GM21528 (cell line): ENCODE data around the gene SAFB2.

Source experiments
- ATAC-seq: cut with Tn5 transposase; IDR thresholded peaks from one replicate; pipeline ENCODE4 v1.9.1; 2021; ENCODE audit warnings: mild to moderate bottlenecking, moderate library complexity; ENCODE audit not compliant: unreplicated experiment, low FRiP score

The SAFB2 gene

DNA sequence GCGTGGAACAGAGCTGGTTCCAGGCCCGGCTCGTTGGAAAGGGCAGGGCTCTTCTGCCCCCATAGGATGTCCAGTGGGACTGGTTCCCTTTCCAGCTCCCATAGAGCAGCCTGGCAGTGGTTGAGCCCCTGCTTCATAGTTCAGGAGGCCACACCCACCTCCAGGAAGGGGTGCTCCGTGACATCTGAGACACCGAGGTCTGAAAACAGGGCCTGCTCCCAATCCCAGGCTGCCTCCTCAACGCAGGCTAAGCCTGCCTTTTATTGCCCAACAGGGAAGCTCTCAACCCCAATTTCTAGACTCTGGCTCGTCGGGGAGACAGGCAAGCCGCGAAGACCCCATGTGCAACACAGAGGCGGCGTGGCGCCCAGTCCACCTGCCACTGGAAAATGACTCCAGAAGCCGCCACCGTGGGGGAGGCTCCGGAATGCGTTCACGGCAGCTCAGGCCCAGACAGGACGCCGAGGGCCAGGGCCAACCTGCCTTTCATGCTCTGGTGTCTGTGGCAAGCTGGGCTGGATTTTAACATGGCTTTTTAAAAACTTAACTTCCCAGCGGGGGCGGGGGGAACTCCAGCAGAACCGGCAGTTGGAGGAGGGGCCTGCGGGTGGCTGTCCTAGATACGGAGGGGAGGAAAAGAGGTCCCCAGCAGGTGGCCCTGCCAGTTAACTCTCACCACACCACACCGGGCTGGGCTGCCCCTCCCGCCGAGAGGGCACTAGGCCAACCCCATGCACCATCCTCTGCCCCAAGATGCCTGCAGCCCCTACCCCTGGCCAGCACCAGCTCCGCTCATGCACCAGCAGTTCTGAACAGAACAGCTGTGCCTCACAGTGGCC is 36.9 kb downstream of the SAFB2 start:
- ATAC-seq = no peak

DNA sequence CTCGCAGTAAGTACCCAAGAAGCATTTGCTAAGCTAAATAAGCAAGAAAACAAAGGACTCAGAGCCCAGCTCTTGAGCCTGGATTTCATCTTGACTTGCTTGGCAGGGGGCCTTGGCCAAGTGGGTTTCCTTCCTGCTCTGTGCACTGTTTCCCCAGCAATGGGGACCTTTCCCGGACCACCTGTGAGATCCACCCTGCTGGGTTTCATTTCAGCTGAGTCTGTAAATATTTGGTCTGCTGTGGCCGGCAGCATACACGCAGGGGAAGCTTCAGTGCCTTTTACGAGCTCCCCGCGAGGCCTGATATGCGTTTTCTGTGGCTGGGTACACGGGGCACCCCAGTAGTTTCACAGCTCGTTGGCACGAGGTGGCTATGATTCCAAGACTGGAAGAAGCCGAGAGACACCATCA is 42.4 kb downstream of the SAFB2 start:
- no peak for ATAC-seq

GRCh38 chr19:5579697-5580096 is 42.9 kb downstream of the SAFB2 start:
- no peak for ATAC-seq

DNA sequence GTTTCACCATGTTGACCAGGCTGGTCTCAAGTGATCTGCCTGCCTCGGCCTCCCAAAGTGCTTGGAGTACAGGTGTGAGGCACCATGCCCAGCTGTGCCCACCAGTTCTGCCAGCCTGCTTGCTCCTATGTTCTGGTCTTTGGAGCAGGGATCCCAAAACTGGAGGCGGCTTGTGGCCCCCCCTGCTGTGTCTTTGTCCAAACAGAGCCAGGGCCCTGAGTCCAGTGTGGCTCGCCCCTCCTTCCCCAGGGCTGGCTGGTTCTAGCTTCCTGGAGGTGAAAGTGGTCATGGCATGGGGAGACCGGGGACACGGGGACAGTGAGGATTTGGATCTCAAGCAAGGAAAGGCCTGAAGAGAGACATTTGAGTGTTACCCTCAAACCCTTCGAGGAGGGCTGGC is 43.3 kb downstream of the SAFB2 start:
- ATAC-seq = no peak

- ATAC-seq = no peak
These were observed 44.3 kb downstream of the SAFB2 start for GRCh38 chr19:5578097-5578846.

- no peak for ATAC-seq
These were observed 47.0 kb downstream of the SAFB2 start for GRCh38 chr19:5575590-5575989.

- ATAC-seq = no peak
These were observed 49.9 kb downstream of the SAFB2 start for GRCh38 chr19:5572556-5573286.

- no peak for ATAC-seq
These were observed 50.8 kb downstream of the SAFB2 start for GRCh38 chr19:5571777-5572176.

DNA sequence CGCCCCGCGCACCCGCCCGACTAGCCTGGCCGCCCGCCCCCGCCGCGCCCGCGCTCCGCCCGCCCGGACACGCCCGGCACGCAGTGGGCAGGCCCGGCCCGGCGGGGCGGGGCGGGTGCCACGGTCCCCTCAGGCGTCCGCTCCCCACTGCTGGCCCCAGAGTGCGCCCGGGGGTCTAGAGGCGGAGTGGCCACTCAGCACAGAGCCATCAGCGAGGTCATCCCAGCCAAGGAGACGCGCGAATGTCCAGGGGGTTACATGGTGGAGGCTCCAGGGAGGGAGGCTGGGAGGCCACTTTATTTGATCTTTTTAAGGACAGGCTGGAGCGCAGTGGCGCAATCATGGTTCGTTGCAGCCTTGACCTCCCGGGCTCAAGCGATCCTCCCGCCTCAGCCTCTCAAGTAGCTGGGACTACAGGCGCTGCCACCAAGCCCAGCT is 54.6 kb downstream of the SAFB2 start:
- ATAC-seq = no peak

DNA sequence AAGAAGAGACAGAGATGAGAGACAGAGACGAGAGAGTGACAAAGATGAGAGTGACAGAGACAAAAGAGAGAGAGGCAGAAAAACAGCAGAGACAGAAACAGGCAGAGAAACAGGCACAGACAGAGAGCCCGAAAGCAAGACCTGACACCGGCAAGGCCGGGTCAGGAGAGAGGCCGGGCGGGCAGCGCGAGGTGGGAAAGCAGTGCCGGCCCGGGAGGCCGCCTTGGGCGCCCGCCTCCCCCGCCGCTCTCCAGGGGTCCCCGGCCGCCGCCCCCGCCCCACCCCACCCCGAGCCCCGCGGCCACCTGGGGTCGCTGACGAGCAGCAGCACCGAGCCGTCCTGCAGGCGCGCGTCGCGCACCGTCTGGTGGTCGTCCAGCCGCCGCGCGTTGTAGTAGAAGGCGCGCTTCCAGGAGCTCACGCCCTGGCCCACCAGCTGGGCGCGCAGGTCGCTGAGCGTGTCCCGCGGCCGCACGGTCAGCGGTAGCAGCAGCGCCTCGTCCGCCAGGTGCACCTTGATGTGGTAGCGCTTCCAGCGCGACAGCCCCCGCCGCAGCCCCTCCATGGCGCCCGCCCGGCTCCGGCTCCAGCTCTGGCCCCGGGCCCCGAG is 55.1 kb downstream of the SAFB2 start, which contains the start of gene TINCR:
Gene TINCR (minus strand): TSS at position 594 of the 610 bp plus-strand sequence.
- ATAC-seq = no peak

- ATAC-seq = no peak
These were observed 57.6 kb downstream of the SAFB2 start for GRCh38 chr19:5564930-5565329.

DNA sequence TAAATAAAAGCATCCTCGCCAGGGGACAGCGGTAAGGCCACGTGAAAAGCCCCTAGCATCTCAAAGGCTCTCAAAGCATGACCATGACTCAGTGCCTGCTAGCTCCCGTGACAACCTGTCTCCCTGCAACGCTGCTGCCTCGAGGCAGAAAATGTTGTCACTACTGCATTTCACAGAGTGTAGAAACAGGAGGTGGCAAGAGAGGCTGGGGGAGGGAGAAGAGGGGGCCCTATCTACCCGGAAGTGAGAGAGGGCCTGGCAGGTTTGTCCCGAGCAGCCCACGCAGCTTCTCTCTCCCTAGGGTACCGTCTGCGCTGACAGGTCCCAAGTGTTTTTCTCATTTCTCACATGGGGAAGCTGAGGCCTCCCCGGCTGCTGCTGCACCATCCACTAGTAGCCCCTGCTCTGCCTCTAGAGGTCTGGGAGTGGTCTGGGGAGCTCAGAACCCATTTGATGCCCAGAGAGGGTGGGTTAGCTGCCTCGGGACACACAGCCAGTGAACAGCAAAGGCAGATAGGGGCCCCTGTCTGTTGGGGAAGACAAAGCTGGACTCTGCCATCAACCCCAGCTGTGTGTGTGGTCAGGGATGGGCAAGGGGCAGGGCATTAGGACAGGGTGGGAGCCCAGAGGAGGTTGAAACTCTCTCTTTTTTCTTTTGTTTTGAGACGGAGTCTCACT is 58.5 kb downstream of the SAFB2 start:
- no peak for ATAC-seq

GRCh38 chr19:5563008-5563431 is 59.6 kb downstream of the SAFB2 start:
- no peak for ATAC-seq

GRCh38 chr19:5562280-5562679 is 60.3 kb downstream of the SAFB2 start:
- ATAC-seq = no peak

DNA sequence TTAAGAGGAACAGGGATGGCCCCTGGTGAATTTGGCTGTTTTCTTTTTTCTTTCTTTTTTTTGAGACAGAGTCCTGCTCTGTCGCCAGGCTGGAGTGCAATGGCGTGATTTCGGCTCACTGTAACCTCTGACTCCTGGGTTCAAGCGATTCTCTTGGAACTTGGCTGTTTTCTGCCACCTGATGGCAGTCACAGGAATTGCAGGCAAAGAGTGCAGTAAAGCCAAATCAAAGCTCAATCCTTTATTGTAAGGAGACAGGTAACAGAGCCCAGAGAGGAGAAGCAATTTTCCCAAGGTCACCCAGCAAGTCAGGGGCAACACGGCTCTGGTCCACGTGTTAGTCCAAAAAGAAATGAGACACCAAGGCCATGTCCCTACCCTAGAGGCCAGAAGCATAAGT is 61.0 kb downstream of the SAFB2 start:
- ATAC-seq = no peak

GRCh38 chr19:5560156-5560555 is 62.4 kb downstream of the SAFB2 start:
- ATAC-seq = no peak

DNA sequence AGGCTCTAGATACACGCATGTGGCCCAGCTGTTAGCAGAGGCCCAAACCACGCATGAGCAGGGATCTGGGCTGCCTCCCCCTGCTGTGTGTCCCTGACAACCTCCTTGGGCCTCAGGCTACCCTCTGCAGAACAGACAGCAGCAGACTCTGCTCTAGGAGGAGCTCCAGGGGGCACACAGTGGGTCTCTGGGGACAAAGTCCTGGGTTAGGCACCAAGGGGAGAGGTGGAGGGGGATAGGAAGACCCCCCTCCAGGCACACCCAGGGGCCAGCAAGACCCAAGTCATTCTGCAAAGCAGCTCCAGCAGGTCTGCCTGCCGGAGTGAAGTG is 62.8 kb downstream of the SAFB2 start:
- ATAC-seq = no peak

GRCh38 chr19:5558101-5558621 is 64.4 kb downstream of the SAFB2 start:
- ATAC-seq = no peak

DNA sequence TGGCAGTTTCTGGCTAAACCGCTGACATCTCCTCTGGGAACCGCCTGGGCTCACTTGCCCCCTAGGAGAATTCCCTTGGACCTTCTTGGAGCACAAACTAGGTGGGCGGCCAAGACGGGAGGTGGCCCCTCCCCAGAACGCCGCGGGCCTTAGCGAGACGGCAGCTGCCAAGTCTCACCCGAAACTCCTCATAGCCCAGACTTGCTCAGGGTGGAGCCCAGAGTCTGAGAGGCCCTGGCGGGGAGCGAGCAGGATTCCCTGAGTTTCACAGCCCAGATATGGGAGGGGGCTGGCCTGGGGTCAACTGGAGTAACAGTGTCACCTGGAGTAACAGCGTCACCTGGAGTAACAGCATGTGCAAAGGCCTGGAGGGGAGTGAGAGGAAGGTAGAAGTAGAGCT is 64.9 kb downstream of the SAFB2 start:
- no peak for ATAC-seq

DNA sequence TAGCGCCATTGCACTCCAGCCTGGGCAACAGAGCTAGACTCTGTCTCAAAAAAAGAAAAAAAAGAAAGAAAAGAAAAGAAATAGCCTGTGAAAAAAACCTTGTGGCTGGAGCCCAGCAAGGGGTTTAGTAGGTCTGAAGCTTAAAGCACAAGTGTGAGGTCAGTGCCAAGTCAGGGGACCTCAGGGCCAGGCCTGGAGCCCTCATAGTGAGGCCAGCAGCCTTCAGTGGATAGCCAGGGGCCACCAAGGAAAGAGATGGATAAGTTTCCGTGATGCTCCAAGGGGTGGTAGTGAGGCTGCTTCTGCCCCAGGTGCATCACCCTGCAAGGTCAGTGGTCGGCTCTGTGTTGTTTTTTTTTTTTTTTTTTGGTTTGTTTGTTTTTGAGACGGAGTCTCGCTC is 67.7 kb downstream of the SAFB2 start:
- ATAC-seq = no peak
